Mesenchymal stem cell (in vitro differentiated cells and primary cell): Measurements from ENCODE around the gene CAPN11.

ENCODE experiments used
- DNase-seq: peaks from one replicate; pipeline ENCODE4 v3.0.0-alpha.2; 2013
- H2AFZ ChIP-seq: one replicate; pipeline ENCODE4 v1.6.1; 2013; ENCODE audit warnings: low read depth, mild to moderate bottlenecking, control low read depth, inconsistent platforms, low read length, moderate library complexity
- H2AK5ac ChIP-seq: 2 replicates; pipeline ENCODE4 v1.6.1; 2013; ENCODE audit warnings: low read length, moderate library complexity, mild to moderate bottlenecking, inconsistent platforms; ENCODE audit not compliant: severe bottlenecking
- H2BK120ac ChIP-seq: one replicate; pipeline ENCODE4 v1.6.1; 2013; ENCODE audit warnings: low read depth, mild to moderate bottlenecking, inconsistent platforms, low read length, moderate library complexity
- H2BK12ac ChIP-seq, 2 experiments: one replicate each; pipeline ENCODE4 v1.6.1; 2013; ENCODE audit warnings: inconsistent platforms in 2 of 2, low read length in 2 of 2, mild to moderate bottlenecking in 2 of 2, moderate library complexity in 2 of 2, control low read depth in 1 of 2
- H2BK15ac ChIP-seq: one replicate; pipeline ENCODE4 v1.6.1; 2013; ENCODE audit warnings: mild to moderate bottlenecking, low read depth, inconsistent platforms; ENCODE audit not compliant: poor library complexity, severe bottlenecking
- H2BK5ac ChIP-seq: 2 replicates; pipeline ENCODE4 v1.6.1; 2013; ENCODE audit warnings: low read depth, mild to moderate bottlenecking, low read length, control low read depth, inconsistent platforms; ENCODE audit not compliant: poor library complexity, severe bottlenecking
- H3K14ac ChIP-seq, 2 experiments: one replicate each; pipeline ENCODE4 v1.6.1; 2013; ENCODE audit warnings: inconsistent platforms in 2 of 2, low read length in 2 of 2, control low read depth in 1 of 2, mild to moderate bottlenecking in 1 of 2, moderate library complexity in 1 of 2
- H3K18ac ChIP-seq, 2 experiments: one replicate each; pipeline ENCODE4 v1.6.1; 2013; ENCODE audit warnings: inconsistent platforms in 2 of 2, low read length in 2 of 2, control low read depth in 1 of 2, low read depth in 1 of 2, mild to moderate bottlenecking in 1 of 2
- H3K23ac ChIP-seq, 2 experiments: one replicate each; pipeline ENCODE4 v1.6.1; 2013; ENCODE audit warnings: inconsistent platforms in 2 of 2, low read length in 2 of 2, mild to moderate bottlenecking in 2 of 2, moderate library complexity in 2 of 2, control low read depth in 1 of 2
- H3K27ac ChIP-seq: 2 replicates; pipeline ENCODE4 v1.5.1; 2013; ENCODE audit warnings: mild to moderate bottlenecking, moderate library complexity, low read length, control low read depth, inconsistent platforms; ENCODE audit not compliant: poor library complexity, severe bottlenecking
- H3K27me3 ChIP-seq, 2 experiments: 2 replicates each; pipeline versions ENCODE4 v1.6.1 to v1.7.0; 2013; ENCODE audit warnings: low read length in 2 of 2, mild to moderate bottlenecking in 2 of 2, moderate library complexity in 2 of 2, control low read depth in 1 of 2, inconsistent platforms in 1 of 2; ENCODE audit not compliant: control insufficient read depth in 1 of 2, insufficient read depth in 1 of 2
- H3K36me3 ChIP-seq, 2 experiments: 2 replicates each; pipeline versions ENCODE4 v1.6.1 to v1.7.0; 2013; ENCODE audit warnings: low read length in 2 of 2, control low read depth in 1 of 2, inconsistent platforms in 1 of 2, low read depth in 1 of 2, mild to moderate bottlenecking in 1 of 2; ENCODE audit not compliant: insufficient read depth in 2 of 2, control insufficient read depth in 1 of 2
- H3K4ac ChIP-seq, 2 experiments: one replicate each; pipeline ENCODE4 v1.6.1; 2013; ENCODE audit warnings: inconsistent platforms in 2 of 2, low read length in 2 of 2, mild to moderate bottlenecking in 2 of 2, moderate library complexity in 2 of 2, control low read depth in 1 of 2, low read depth in 1 of 2
- H3K4me1 ChIP-seq: 2 replicates; pipeline ENCODE4 v1.6.1; 2013; ENCODE audit warnings: low read depth, low read length, control low read depth; ENCODE audit not compliant: control insufficient read depth, insufficient read depth
- H3K4me2 ChIP-seq: 2 replicates; pipeline ENCODE4 v1.6.1; 2013; ENCODE audit warnings: low read length, mild to moderate bottlenecking, inconsistent platforms; ENCODE audit not compliant: poor library complexity, severe bottlenecking
- H3K4me3 ChIP-seq, 2 experiments: 2 replicates each; pipeline versions ENCODE4 v1.5.1 to v1.7.0; 2013; ENCODE audit warnings: low read length in 2 of 2, mild to moderate bottlenecking in 2 of 2, control low read depth in 1 of 2, low read depth in 1 of 2; ENCODE audit not compliant: insufficient read depth in 1 of 2
- H3K79me1 ChIP-seq: replicated peaks from 2 replicates; pipeline ENCODE4 v1.6.1; 2013; ENCODE audit warnings: mild to moderate bottlenecking, control low read depth, low read length, inconsistent platforms; ENCODE audit not compliant: poor library complexity, severe bottlenecking
- H3K9ac ChIP-seq: 2 replicates; pipeline ENCODE4 v1.7.0; 2013; ENCODE audit warnings: mild to moderate bottlenecking, low read length, moderate library complexity
- H3K9me3 ChIP-seq: 2 replicates; pipeline ENCODE4 v1.7.0; 2013; ENCODE audit warnings: mild to moderate bottlenecking, low read length; ENCODE audit not compliant: control insufficient read depth
- H4K8ac ChIP-seq: one replicate; pipeline ENCODE4 v1.6.1; 2013; ENCODE audit warnings: inconsistent platforms, mild to moderate bottlenecking, low read length, moderate library complexity
- H4K91ac ChIP-seq: one replicate; pipeline ENCODE4 v1.6.1; 2013; ENCODE audit warnings: mild to moderate bottlenecking, low read length, inconsistent platforms
- WGBS: methylation state at CpG from one replicate; pipeline ENCODE4 v1.1.7; 2013; ENCODE audit warnings: mixed read lengths; 5-methylcytosine and 5-hydroxymethylcytosine counted together

Gene CAPN11

GRCh38 chr6:44133003-44133931, 25.4 kb upstream of the CAPN11 start:
- peak; percentile 56 for DNase-seq
- Histone ChIP-seq H3K4me1 (peaks cover 20% of the 10 kb centered on the region), H3K36me3 (peaks cover 35 to 47% of the 10 kb centered on the region in 2 experiments), H3K9ac (peak overlapping the region; percentile 61), H2BK5ac (no peak overlapping the region), H2AFZ (no peak overlapping the region), H4K8ac (peak overlapping the region; percentile 91), H3K27ac (no peak overlapping the region), H3K4me3 (peak overlapping the region in 1 of 2 experiments; percentile 66), H3K14ac (no peak overlapping the region), H2AK5ac (no peak overlapping the region), H2BK15ac (no peak overlapping the region), H3K27me3 (no peaks in the 10 kb centered on the region), H3K9me3 (no peaks in the 10 kb centered on the region), H3K23ac (no peak overlapping the region), H4K91ac (peak overlapping the region; percentile 66), H3K4me2 (peak overlapping the region; percentile 0), H3K79me1 (peaks cover 52% of the 10 kb centered on the region), H3K18ac (peak overlapping the region; percentile 25 to 46), H3K4ac (peak overlapping the region in 1 of 2 experiments; percentile 66), H2BK120ac (peak overlapping the region; percentile 29), H2BK12ac (no peak overlapping the region)
- WGBS = 41% methylated on average over 7 of the region's 9 CpGs

- H3K36me3 ChIP-seq = peaks cover 42 to 54% of the 10 kb centered on the region in 2 experiments
- H3K27me3 ChIP-seq = no peaks in the 10 kb centered on the region
- H3K18ac ChIP-seq = no peak overlapping the region
- DNase-seq = no peak
- H3K23ac ChIP-seq = no peak overlapping the region
- H3K4me1 ChIP-seq = peaks cover 15% of the 10 kb centered on the region
- no peak overlapping the region for H3K4me3 ChIP-seq
- no peak overlapping the region for H2BK12ac ChIP-seq
- no peak overlapping the region for H4K91ac ChIP-seq
- H2BK120ac ChIP-seq = no peak overlapping the region
- no peak overlapping the region for H4K8ac ChIP-seq
- no peak overlapping the region for H3K14ac ChIP-seq
- no peak overlapping the region for H3K9ac ChIP-seq
- no peak overlapping the region for H2BK15ac ChIP-seq
- no peak overlapping the region for H3K4ac ChIP-seq
- WGBS = 90% methylated on average over 6 of the region's 12 CpGs
- H2AK5ac ChIP-seq = no peak overlapping the region
- no peak overlapping the region for H2AFZ ChIP-seq
- no peak overlapping the region for H3K4me2 ChIP-seq
- H3K79me1 ChIP-seq = peaks cover 54% of the 10 kb centered on the region
- no peaks in the 10 kb centered on the region for H3K9me3 ChIP-seq
- no peak overlapping the region for H2BK5ac ChIP-seq
- no peak overlapping the region for H3K27ac ChIP-seq
Observed at GRCh38 chr6:44133981-44134711, 24.5 kb upstream of the CAPN11 start.

GRCh38 chr6:44135173-44135758, 23.4 kb upstream of the CAPN11 start:
- H3K9me3 ChIP-seq = no peaks in the 10 kb centered on the region
- no peak overlapping the region for H2AK5ac ChIP-seq
- H3K18ac ChIP-seq = no peak overlapping the region
- no peak for DNase-seq
- H3K4me2 ChIP-seq = no peak overlapping the region
- H3K79me1 ChIP-seq = peaks cover 58% of the 10 kb centered on the region
- 88% methylated on average over 10 of the region's 10 CpGs for WGBS
- H3K27me3 ChIP-seq = no peaks in the 10 kb centered on the region
- H4K91ac ChIP-seq = no peak overlapping the region
- H3K4me1 ChIP-seq = peaks cover 12% of the 10 kb centered on the region
- no peak overlapping the region for H3K14ac ChIP-seq
- no peak overlapping the region for H4K8ac ChIP-seq
- no peak overlapping the region for H3K27ac ChIP-seq
- H3K23ac ChIP-seq = no peak overlapping the region
- H2BK15ac ChIP-seq = no peak overlapping the region
- H3K4me3 ChIP-seq = no peak overlapping the region
- H2BK120ac ChIP-seq = no peak overlapping the region
- no peak overlapping the region for H3K4ac ChIP-seq
- H2BK5ac ChIP-seq = no peak overlapping the region
- peaks cover 53 to 62% of the 10 kb centered on the region in 2 experiments for H3K36me3 ChIP-seq
- no peak overlapping the region for H2AFZ ChIP-seq
- no peak overlapping the region for H3K9ac ChIP-seq
- H2BK12ac ChIP-seq = no peak overlapping the region

- 79% methylated on average over 5 of the region's 7 CpGs for WGBS
- H3K4me3 ChIP-seq = no peak overlapping the region
Observed at GRCh38 chr6:44135875-44136274, 22.7 kb upstream of the CAPN11 start.

More at GRCh38 chr6:44135875-44136274, 22.7 kb upstream of the CAPN11 start:
- Histone ChIP-seq H3K14ac (no peak overlapping the region), H3K79me1 (peaks cover 58% of the 10 kb centered on the region), H3K4me1 (peaks cover 12% of the 10 kb centered on the region), H2BK5ac (no peak overlapping the region), H2AK5ac (no peak overlapping the region), H3K4ac (no peak overlapping the region), H4K8ac (no peak overlapping the region), H4K91ac (no peak overlapping the region), H3K27ac (no peak overlapping the region), H3K18ac (no peak overlapping the region), H3K27me3 (no peaks in the 10 kb centered on the region), H3K36me3 (peaks cover 59 to 64% of the 10 kb centered on the region in 2 experiments), H2AFZ (no peak overlapping the region), H2BK12ac (no peak overlapping the region), H3K9me3 (no peaks in the 10 kb centered on the region), H3K4me2 (no peak overlapping the region), H2BK120ac (no peak overlapping the region), H2BK15ac (no peak overlapping the region), H3K23ac (no peak overlapping the region), H3K9ac (no peak overlapping the region)
- no peak for DNase-seq
